HG02885 (cell line): ENCODE measurements around the gene DTNB.
A peak's percentile ranks its signal among the peaks of the same experiment; 100 is the strongest.
"Not testable (repeated sequence)": the region's sequence is repeated elsewhere in the genome, so short reads cannot be mapped to it uniquely, and the experiment has no call there.

Experiments
- ATAC-seq: cut with Tn5 transposase; IDR thresholded peaks from one replicate; pipeline ENCODE4 v1.9.1; 2021; ENCODE audit warnings: mild to moderate bottlenecking; ENCODE audit not compliant: unreplicated experiment, poor library complexity

DTNB gene

GRCh38 chr2:25435421-25435820, 238.0 kb downstream of the DTNB start:
- ATAC-seq: no peak

- no peak for ATAC-seq
Measured at GRCh38 chr2:25431604-25432003, 241.8 kb downstream of the DTNB start.

- ATAC-seq: no peak
Measured at GRCh38 chr2:25430556-25430955, 242.8 kb downstream of the DTNB start.

- ATAC-seq: no peak
Measured at GRCh38 chr2:25426326-25426725, 247.1 kb downstream of the DTNB start.

- no peak for ATAC-seq
Measured at GRCh38 chr2:25424426-25425028, 248.8 kb downstream of the DTNB start.

- ATAC-seq: peak; percentile 31
Measured at GRCh38 chr2:25421820-25422411, 251.5 kb downstream of the DTNB start.

GRCh38 chr2:25421289-25421688, 252.1 kb downstream of the DTNB start:
- no peak for ATAC-seq

GRCh38 chr2:25420820-25421237, 252.5 kb downstream of the DTNB start:
- ATAC-seq: peak; percentile 57

GRCh38 chr2:25419678-25420242, 253.6 kb downstream of the DTNB start:
- peak; percentile 67 for ATAC-seq

GRCh38 chr2:25418944-25419677, 254.3 kb downstream of the DTNB start:
- peak; percentile 19 for ATAC-seq

- no peak for ATAC-seq
Measured at GRCh38 chr2:25417715-25418369, 255.5 kb downstream of the DTNB start.

GRCh38 chr2:25416674-25417073, 256.7 kb downstream of the DTNB start:
- ATAC-seq: no peak

GRCh38 chr2:25414781-25415180, 258.6 kb downstream of the DTNB start:
- no peak for ATAC-seq

- ATAC-seq: not testable (repeated sequence)
Measured at GRCh38 chr2:25413409-25413808, 260.0 kb downstream of the DTNB start.

GRCh38 chr2:25411753-25412152, 261.6 kb downstream of the DTNB start:
- no peak for ATAC-seq

GRCh38 chr2:25411281-25411680, 262.1 kb downstream of the DTNB start:
- ATAC-seq: no peak

GRCh38 chr2:25410370-25410769, 263.0 kb downstream of the DTNB start:
- no peak for ATAC-seq

GRCh38 chr2:25409468-25409867, 263.9 kb downstream of the DTNB start:
- no peak for ATAC-seq

- ATAC-seq: no peak
Measured at GRCh38 chr2:25409044-25409443, 264.3 kb downstream of the DTNB start.

- no peak for ATAC-seq
Measured at GRCh38 chr2:25405611-25406295, 267.6 kb downstream of the DTNB start.
